Tibial nerve (tissue), 4 donors: ENCODE measurements around the gene BRSK1. TPM values are rescaled to one million over a fixed set of nuclear protein-coding genes. Genes with fewer than 3 reads are reported as not detected.

Source experiments
- DNase-seq, 2 donors: peaks; one replicate each; pipeline ENCODE4 v3.0.0-alpha.2; 2019; ENCODE audit warnings: low spot score in 2 of 2
- H3K27ac ChIP-seq, 4 donors: fragments of 200-600 bp; sonication (generic) in 3 of 4; one replicate each; pipeline ENCODE4 v1.5.1; 2017 to 2019; ENCODE audit warnings: mild to moderate bottlenecking in 1 of 4
- H3K27me3 ChIP-seq, 2 donors: fragments of 200-600 bp; sonication (generic) in 1 of 2; one replicate each; pipeline versions ENCODE4 v1.5.1 to v1.6.0; 2017 to 2019
- H3K36me3 ChIP-seq, 3 donors: fragments of 200-600 bp; sonication (generic); one replicate each; pipeline ENCODE4 v1.5.1; 2018 to 2019
- H3K4me1 ChIP-seq, 4 donors: fragments of 200-600 bp; sonication (generic) in 3 of 4; one replicate each; pipeline ENCODE4 v1.5.1; 2017 to 2019
- H3K4me3 ChIP-seq, 4 donors: fragments of 200-600 bp; sonication (generic) in 3 of 4; one replicate each; pipeline ENCODE4 v1.5.1; 2017 to 2019; ENCODE audit warnings: mild to moderate bottlenecking in 1 of 4, moderate library complexity in 1 of 4
- H3K9me3 ChIP-seq, 4 donors: fragments of 200-600 bp; sonication (generic) in 3 of 4; one replicate each; pipeline ENCODE4 v1.5.1; 2017 to 2019
- EP300 ChIP-seq, 2 donors: sonication (generic); formaldehyde crosslinking; IDR thresholded peaks; one replicate each; pipeline ENCODE4 v1.6.1; 2017; ENCODE audit warnings: antibody characterized with exemption in 2 of 2, mild to moderate bottlenecking in 1 of 2
- POLR2A ChIP-seq, 2 donors: fragments of 450-650 bp; IDR thresholded peaks; one replicate each; pipeline ENCODE4 v1.6.1; 2017; ENCODE audit warnings: antibody characterized with exemption in 2 of 2, mild to moderate bottlenecking in 2 of 2, moderate library complexity in 2 of 2
- WGBS, 2 donors: methylation state at CpG; one replicate each; pipeline ENCODE4 v1.1.5; 2018; 5-methylcytosine and 5-hydroxymethylcytosine counted together
- total RNA-seq, 4 donors: library from RNA; depleted of rRNA; stranded (reverse); fragments of >200 nt; gene quantifications; one replicate each; pipeline ENCODE4 v1.1.0, GENCODE V29; 2016
- TF ChIP-seq, protein P1 (sequence below), 5 experiments: fragments of 200-600 bp in 3 of 5; fragments of 450-650 bp in 2 of 5; sonication (generic) in 3 of 5; IDR thresholded peaks; one replicate each; pipeline ENCODE4 v1.5.1; 2016 to 2019; ENCODE audit warnings: antibody characterized with exemption in 5 of 5, mild to moderate bottlenecking in 3 of 5, moderate library complexity in 2 of 5

BRSK1 gene
- total RNA-seq, 4 donors from 2014 or later, result 4.6 to 6.9 (median 5.9) TPM

DNA sequence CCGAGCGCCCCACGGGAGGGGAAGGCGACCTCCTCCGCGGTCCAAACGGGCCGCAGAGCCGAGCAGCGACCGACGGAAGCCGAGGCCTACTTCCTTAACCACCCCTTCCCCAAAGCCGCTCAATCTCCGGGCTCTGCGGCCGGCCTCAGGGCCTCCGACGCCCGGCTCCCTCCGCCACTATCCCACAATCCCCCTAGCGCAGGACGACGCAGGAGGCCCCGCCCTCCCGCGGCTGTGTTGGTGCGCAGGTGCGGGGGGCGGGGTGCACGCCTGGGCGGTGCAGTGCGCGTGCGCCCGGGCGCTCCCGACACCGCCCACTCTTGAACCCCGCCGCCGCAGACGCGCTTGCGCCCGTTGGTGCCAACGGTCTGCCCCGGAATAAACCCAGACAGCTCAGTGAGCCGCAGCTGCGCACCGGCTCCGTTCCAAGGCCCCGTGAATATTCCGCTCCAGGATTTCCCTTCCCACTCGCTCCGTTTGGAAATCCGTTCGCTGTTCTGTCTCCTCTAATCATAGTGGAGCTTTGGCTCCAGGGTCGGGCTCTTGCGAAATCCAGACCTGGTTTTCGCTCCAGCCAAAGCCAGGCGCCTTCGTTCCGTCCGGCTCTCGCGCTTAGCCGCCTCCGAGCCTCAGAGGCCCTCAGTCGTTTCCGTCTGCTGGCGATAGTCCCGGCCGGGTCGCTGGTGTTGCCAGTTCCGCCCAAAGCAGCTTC, 24.8 kb upstream of the BRSK1 start, which contains the start of gene PPP6R1:
TSS of gene PPP6R1 (minus strand) at position 190 of the 712 bp plus-strand sequence. CDS start 11,914 bp downstream, outside the sequence.
- TF ChIP-seq, protein P1, sequence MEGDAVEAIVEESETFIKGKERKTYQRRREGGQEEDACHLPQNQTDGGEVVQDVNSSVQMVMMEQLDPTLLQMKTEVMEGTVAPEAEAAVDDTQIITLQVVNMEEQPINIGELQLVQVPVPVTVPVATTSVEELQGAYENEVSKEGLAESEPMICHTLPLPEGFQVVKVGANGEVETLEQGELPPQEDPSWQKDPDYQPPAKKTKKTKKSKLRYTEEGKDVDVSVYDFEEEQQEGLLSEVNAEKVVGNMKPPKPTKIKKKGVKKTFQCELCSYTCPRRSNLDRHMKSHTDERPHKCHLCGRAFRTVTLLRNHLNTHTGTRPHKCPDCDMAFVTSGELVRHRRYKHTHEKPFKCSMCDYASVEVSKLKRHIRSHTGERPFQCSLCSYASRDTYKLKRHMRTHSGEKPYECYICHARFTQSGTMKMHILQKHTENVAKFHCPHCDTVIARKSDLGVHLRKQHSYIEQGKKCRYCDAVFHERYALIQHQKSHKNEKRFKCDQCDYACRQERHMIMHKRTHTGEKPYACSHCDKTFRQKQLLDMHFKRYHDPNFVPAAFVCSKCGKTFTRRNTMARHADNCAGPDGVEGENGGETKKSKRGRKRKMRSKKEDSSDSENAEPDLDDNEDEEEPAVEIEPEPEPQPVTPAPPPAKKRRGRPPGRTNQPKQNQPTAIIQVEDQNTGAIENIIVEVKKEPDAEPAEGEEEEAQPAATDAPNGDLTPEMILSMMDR (IDR thresholded peaks at IDR 0.05), result peak in 2 of 5 experiments; percentile 63 to 83
- peak; percentile 94 to 95 for TF ChIP-seq EP300 (IDR thresholded peaks at IDR 0.05)
- TF ChIP-seq POLR2A (IDR thresholded peaks at IDR 0.05), result peak; percentile 78 to 94
- Histone ChIP-seq H3K27ac (peak within 1 kb of the TSS; percentile 85 to 96 (median 94)), H3K4me3 (peak within 1 kb of the TSS; percentile 84 to 95 (median 94)), H3K4me1 (peaks cover 0 to 50% (median 39%) of the 10 kb centered on the region in 4 donors), H3K9me3 (no peaks in the 10 kb centered on the region), H3K27me3 (no peaks in the 10 kb centered on the region), H3K36me3 (peaks cover 0 to 13% (median 0%) of the 10 kb centered on the region in 3 donors)
- DNase-seq, result peak; percentile 93 to 94
- WGBS, 2 donors, result 0% methylated on average over 55 to 72 of the region's 76 CpGs

DNA sequence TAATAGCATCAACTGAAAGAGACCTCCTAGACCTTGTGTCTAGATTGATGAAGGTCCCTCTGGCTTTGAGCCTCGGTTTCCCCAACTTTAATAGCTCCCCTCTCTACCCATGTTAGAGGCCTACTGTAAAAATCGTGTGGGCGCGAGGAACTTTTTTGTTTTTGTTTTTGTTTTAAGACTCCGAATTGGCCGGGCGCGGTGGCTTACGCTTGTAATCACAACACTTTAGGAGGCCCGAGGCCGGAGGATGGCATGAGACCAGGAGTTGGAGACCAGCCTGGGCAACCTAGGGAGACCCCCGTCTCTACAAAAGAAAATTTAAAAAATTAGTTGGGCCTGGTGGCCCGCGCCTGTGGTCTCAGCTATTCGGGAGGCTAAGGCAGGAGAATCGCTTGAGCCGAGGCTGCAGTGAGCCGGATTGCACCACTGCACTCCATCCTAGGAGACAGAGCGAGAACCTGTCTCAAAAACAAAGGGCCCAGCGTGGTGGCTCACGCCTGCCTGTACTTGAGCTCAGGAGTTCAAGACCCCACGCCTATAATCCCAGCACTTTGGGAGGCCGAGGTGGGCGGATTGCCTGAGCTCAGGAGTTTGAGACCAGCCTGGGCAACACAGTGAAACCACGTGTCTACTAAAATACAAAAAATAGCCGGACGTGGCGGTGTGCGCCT, 24.1 kb upstream of the BRSK1 start:
- peak in 1 of 2 donors; percentile 24 for DNase-seq
- Histone ChIP-seq H3K27ac (peak overlapping the region; percentile 85 to 96 (median 94)), H3K36me3 (peaks cover 0 to 13% (median 0%) of the 10 kb centered on the region in 3 donors)

DNA sequence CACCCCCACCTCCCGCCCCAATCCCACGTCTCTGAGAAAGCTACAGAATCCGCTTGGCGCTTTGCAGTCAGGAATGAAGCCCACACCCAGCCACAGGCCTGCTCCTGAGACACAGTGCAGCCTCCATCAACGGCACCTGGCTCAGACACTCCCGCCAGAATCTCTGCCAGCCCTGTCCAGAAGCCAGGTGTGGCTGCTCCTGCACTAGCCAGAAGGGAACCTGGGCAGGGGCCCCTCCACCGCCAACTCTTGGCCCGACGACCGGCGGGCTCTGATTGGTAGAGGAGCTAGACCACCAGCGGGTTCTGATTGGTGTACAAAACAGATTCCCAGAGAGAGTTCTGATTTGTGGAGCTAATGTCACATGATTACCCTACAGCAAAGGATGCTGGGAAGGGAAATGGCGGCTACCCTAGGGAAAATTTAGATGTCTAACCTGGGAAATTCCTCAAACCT, 22.1 kb upstream of the BRSK1 start:
- no peaks in the 10 kb centered on the region for H3K27me3 ChIP-seq
- no peak overlapping the region for H3K27ac ChIP-seq
- TF ChIP-seq POLR2A (IDR thresholded peaks at IDR 0.05) (no peak), EP300 (IDR thresholded peaks at IDR 0.05) (no peak)
- TF ChIP-seq, protein P1 (IDR thresholded peaks at IDR 0.05), result no peak
- no peak for DNase-seq
- peaks cover 0 to 25% (median 0%) of the 10 kb centered on the region in 3 donors for H3K36me3 ChIP-seq
- H3K4me1 ChIP-seq, result peaks cover 0 to 23% (median 17%) of the 10 kb centered on the region in 4 donors
- WGBS, 2 donors, result 86 to 89% methylated on average over 13 of the region's 13 CpGs
- H3K9me3 ChIP-seq, result no peaks in the 10 kb centered on the region
- no peak overlapping the region for H3K4me3 ChIP-seq

More for the DNA sequence above, 24.1 kb upstream of the BRSK1 start:
- TF ChIP-seq EP300 (IDR thresholded peaks at IDR 0.05) (no peak), POLR2A (IDR thresholded peaks at IDR 0.05) (peak in 1 of 2 donors; percentile 13)
- TF ChIP-seq, protein P1 (IDR thresholded peaks at IDR 0.05), result no peak
- no peaks in the 10 kb centered on the region for H3K9me3 ChIP-seq
- H3K4me1 ChIP-seq, result peaks cover 0 to 43% (median 37%) of the 10 kb centered on the region in 4 donors
- H3K4me3 ChIP-seq, result peak overlapping the region; percentile 84 to 95 (median 94)
- H3K27me3 ChIP-seq, result no peaks in the 10 kb centered on the region
- 28 to 36% methylated on average over 29 of the region's 29 CpGs for WGBS, 2 donors

DNA sequence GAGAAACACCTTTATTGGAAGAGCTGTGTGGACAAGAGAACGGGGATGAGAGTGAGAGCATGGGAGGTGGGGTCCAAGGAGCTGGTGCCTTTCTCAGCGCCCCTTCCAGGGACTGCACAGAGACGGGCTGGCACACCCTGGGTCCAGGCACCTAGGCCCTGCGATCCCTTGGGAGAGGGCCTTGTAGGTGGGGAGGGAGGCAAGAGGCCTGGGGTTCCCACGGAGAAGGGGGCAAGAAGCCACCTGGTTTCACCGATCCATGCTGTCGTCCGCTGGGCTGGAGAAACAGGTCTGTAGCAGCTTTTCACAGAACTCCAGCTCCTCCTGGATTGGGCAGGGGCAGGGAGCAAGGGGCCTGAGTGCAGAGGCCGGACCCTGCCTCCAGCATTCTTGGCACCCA, 21.4 kb upstream of the BRSK1 start:
- no peak overlapping the region for H3K27ac ChIP-seq
- peaks cover 0 to 28% (median 0%) of the 10 kb centered on the region in 3 donors for H3K36me3 ChIP-seq
- WGBS, 2 donors, result 93 to 95% methylated on average over 9 of the region's 9 CpGs
- H3K4me1 ChIP-seq, result peaks cover 0 to 16% (median 10%) of the 10 kb centered on the region in 4 donors
- no peaks in the 10 kb centered on the region for H3K9me3 ChIP-seq
- no peak overlapping the region for H3K4me3 ChIP-seq
- TF ChIP-seq, protein P1 (IDR thresholded peaks at IDR 0.05), result no peak
- no peak for DNase-seq
- H3K27me3 ChIP-seq, result no peaks in the 10 kb centered on the region
